Activated naive CD4-positive, alpha-beta T cell treated with anti-CD3 and anti-CD28 coated beads, Interleukin-2, amount 50 U/mL, for 72 hours (primary cell): Measurements from ENCODE around the gene KLHL7. TPM values are rescaled to one million over a fixed set of nuclear protein-coding genes. Genes with fewer than 3 reads are reported as not detected.
"Not testable (repeated sequence)": the region's sequence is repeated elsewhere in the genome, so short reads cannot be mapped to it uniquely, and the experiment has no call there.

Source experiments
- ATAC-seq, 2 donors: fragments of 150-1000 bp; cut with Tn5 transposase; 2 replicates each; pipeline ENCODE4 v1.10.0; 2021; ENCODE audit warnings: mild to moderate bottlenecking in 2 of 2, moderate library complexity in 2 of 2
- DNase-seq, 2 donors: peaks; one replicate each; pipeline ENCODE4 v3.0.0; 2021 to 2022; ENCODE audit warnings: low spot score in 2 of 2
- H3K27ac Mint-ChIP-seq, 2 donors: one replicate each; pipeline ENCODE4 v1.8.0; 2022; ENCODE audit warnings: mild to moderate bottlenecking in 2 of 2, mixed read lengths in 2 of 2
- H3K36me3 Mint-ChIP-seq, 2 donors: one replicate each; pipeline ENCODE4 v1.8.0; 2022; ENCODE audit warnings: mixed read lengths in 2 of 2
- H3K9me3 Mint-ChIP-seq, 2 donors: one replicate each; pipeline ENCODE4 v1.8.0; 2022; ENCODE audit warnings: mixed read lengths in 2 of 2
- total RNA-seq, 2 donors: library from RNA; stranded (reverse); gene quantifications; one replicate each; pipeline ENCODE4 v1.2.3, GENCODE V29; 2022

The KLHL7 gene
- total RNA-seq, 2 donors from 2014 or later: 19.7 to 27.6 TPM

DNA sequence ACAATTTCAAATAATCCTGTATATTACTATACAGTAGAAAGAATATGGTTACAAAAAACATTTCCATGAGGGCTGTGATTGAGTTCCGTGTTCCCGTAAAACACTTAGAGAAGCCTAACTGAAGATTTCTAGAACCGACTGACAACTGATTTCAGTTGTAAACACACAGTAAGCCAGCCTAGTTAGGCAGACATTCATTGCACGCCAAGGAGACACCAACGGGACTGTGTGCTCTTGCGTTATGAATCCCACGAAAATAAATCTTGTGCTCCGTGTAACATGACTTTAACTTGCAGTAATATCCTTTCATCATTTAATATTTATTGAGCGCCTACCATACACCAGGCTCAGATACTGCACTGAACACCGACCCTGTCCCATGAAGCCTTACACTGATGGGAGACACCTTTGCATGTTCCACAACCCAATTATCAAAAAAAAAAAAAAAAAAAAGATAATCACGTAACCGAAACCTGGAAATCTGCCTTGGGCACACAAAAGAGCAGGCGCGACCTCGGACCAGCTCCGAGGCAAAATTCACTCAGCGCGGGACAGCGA is 420 bp upstream of the KLHL7 start:
- Mint-ChIP-seq H3K9me3 (no peaks in the 10 kb centered on the region), H3K36me3 (peaks cover 8 to 13% of the 10 kb centered on the region in 2 donors), H3K27ac (peak overlapping the region; percentile 97 to 98)
- peak; percentile 33 for ATAC-seq
- DNase-seq: no peak

DNA sequence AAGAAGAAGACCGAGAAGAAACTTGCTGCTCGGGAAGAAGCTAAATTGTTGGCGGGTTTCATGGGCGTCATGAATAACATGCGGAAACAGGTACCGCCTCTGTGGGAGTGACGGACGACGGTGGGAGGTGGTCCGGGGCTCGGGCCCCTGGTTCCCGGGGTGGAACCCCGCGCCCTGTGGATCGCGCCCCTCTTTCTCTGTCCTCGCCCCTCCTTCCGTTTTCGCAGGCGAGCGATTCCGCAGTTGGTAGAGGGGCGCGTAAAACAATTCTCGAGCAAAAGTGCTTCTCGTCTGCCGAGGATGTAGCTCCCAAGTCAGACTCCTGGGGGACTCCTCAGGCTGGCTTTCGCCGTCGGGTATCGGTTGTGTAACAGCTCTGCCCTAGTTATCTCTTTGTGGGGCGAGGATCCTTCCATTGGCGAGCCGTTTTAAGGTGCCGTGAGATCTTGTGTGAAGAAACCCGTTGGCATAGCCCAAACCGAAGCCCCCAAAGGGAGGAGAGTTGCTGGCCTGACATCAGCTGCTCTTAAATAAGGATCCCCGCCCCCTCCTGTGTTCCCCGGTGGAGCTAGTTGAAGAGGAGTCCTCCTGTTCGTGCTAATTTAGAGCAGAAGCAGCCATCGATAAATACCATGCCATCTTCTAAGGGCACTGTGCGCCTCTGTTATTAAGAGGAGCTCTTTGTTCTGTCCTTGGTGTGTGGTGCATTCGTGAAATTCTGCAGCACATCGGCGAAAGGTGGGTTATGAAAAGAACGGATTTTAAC is 655 bp downstream of the KLHL7 start:
- H3K36me3 Mint-ChIP-seq: peaks cover 8 to 13% of the 10 kb centered on the region in 2 donors
- peak overlapping the region; percentile 97 to 98 for H3K27ac Mint-ChIP-seq
- DNase-seq (peak in 1 of 2 donors; percentile 48), ATAC-seq (peak; percentile 55 to 56)
- H3K9me3 Mint-ChIP-seq: no peaks in the 10 kb centered on the region

DNA sequence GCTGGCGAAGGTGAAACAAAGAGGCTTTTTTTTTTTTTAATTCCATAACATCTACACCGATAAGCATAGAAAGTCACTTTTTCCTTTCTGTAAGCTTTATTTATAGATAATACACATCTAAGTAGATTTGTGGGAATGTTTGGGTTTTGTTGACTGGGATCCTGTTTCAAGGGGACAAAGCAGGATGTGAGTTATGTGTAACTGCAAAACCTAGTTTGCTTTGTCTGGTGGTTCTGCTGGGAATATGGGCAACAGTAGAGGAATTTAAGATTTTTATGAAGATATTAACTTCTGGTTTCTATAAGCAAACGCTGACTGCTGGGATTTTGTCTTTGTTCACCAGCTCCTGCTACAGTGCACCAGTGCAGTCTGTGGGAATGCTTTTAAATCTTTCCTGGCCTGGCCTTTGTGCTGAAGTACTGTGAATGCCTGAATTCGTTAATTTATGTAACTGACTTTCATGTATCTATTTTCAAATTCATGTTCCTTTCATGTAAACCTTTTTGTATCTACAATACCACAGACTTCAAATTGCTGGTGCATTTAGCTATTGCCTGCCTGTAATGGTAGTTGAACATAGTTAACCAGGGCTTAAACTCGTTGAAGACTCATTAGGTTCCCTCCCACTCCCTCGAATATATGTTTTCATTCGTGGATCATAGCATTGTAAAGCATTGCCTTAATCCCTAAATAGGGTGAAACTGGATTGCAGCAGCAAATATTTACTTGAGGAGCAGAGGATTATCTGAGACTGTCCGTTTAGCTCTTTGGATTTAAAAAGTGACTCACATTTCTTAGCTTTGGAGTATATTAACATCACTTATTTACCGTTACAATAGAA is 1.5 kb downstream of the KLHL7 start:
- ATAC-seq: no peak
- DNase-seq: no peak
- H3K27ac Mint-ChIP-seq: peak overlapping the region; percentile 56 to 98
- H3K36me3 Mint-ChIP-seq: peaks cover 8 to 13% of the 10 kb centered on the region in 2 donors
- H3K9me3 Mint-ChIP-seq: no peaks in the 10 kb centered on the region

DNA sequence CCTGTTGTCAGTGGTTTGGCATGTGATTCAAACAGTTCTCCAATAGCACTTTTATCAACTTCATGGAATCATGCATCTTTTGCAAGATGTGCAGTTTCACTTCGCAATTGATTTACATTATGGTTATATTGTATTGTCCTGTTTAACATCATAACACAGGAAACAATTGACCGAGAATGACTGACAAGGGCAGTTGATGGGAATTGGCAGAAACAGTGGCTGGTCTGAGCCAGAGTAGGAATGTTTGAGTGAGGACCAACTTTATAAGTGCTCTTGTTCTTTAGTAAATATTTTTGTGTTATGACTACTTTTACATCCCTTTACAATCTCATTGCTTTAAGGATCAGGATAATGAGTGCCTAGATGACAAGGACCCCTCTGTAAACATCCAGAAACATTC is 2.2 kb downstream of the KLHL7 start:
- ATAC-seq (no peak), DNase-seq (no peak)
- H3K27ac Mint-ChIP-seq: no peak overlapping the region
- H3K9me3 Mint-ChIP-seq: no peaks in the 10 kb centered on the region
- H3K36me3 Mint-ChIP-seq: peaks cover 7 to 8% of the 10 kb centered on the region in 2 donors

DNA sequence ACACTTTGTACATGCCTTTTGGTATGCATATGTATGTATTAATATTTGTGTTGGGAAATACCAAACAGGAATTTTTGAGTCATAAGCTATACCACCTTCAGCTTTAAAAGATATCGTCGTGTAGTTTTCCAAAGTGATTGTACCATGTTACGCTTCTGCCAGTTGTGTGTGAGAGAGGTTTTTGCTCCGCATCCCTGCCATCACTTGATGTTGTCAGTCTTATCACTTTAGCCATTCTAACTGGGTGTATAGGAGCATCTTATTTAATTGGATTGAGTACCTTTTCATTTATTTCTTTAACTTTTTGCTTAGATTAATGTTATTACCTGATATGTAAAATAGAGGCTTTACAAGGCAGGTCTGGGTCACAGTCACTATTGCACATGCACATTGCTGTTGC is 3.4 kb downstream of the KLHL7 start:
- Mint-ChIP-seq H3K36me3 (peaks cover 6 to 8% of the 10 kb centered on the region in 2 donors), H3K9me3 (no peaks in the 10 kb centered on the region), H3K27ac (no peak overlapping the region)
- no peak for ATAC-seq
- no peak for DNase-seq

DNA sequence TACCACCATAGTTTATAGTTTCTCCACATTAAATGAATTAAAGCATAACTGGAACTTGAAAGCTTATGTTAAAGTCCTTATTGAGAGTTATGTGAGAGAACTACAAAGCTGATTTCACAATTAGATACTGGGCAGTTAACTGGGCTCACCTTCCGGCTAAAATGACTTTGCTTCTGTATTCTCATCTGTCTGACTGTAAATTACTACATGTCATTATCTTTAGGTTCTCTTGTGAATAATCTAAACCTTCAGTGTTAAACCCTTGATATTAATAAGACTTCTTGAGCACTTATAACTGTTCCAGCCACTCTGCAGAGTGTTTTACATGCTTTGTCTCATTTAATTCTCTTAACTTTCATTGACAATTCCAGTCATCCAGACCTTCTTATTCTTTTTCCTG is 3.9 kb downstream of the KLHL7 start:
- Mint-ChIP-seq H3K27ac (no peak overlapping the region), H3K36me3 (peaks cover 6 to 8% of the 10 kb centered on the region in 2 donors), H3K9me3 (no peaks in the 10 kb centered on the region)
- ATAC-seq: no peak
- DNase-seq: no peak

DNA sequence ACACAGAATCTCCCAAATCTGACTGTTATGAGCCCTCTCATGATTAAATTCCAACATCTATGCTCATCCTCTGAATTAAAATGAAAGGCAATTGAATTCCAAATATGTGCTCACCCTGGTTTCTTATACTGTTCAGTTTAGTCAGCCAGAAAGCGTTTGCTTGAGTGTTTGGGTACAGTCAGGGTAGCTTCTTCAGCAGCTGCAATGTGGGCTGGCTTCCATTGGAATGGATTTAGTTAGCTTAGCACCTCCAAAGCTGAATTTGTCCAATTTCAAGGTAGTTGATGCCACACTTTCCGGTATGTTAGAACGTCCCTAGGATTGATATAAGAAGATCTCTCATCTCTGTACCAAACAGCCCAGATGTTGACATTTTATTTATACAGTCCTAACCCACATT is 9.3 kb downstream of the KLHL7 start:
- Mint-ChIP-seq H3K9me3 (no peaks in the 10 kb centered on the region), H3K36me3 (no peaks in the 10 kb centered on the region), H3K27ac (no peak overlapping the region)
- ATAC-seq (no peak), DNase-seq (no peak)

DNA sequence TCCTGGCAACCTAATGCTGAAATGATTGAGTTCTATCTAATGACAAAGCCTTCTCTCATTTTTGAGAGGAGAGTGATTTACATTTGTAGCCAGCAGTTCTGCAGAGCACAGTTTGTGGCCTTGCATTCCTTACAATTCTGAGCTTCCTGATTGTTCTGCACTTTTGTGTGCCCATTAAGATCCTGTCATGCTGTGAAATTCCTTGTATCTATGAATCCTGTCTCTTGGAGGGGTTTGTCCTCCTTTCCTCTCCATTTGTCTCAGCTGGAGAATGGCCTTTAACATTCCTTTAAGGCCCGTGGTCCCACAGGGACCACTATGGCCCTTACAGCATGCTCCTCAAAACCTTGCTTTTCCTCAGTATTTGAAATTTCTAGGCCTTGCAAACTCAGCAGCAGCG is 10.4 kb downstream of the KLHL7 start:
- ATAC-seq (no peak), DNase-seq (no peak)
- H3K27ac Mint-ChIP-seq: no peak overlapping the region
- H3K36me3 Mint-ChIP-seq: no peaks in the 10 kb centered on the region
- no peaks in the 10 kb centered on the region for H3K9me3 Mint-ChIP-seq

DNA sequence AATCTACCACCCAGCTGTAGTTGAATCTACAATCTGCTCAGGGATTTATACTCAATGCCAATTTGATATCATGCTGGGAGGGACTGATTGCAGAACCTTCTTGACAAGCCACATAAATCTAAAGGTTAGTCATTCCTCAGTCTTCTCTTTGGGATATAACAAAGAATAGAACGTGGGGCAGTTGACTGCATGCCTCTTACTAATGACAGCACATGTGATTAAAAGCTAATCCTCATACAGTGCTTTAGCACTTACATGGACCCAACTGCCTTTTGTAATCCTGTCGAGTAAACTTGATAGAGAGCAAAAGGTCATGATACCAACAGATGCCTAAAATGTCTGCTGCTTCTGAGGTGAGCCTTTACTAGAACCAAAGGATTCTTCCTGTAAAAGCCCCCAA is 12.3 kb downstream of the KLHL7 start:
- Mint-ChIP-seq H3K36me3 (no peaks in the 10 kb centered on the region), H3K27ac (no peak overlapping the region), H3K9me3 (no peaks in the 10 kb centered on the region)
- no peak for DNase-seq
- no peak for ATAC-seq

DNA sequence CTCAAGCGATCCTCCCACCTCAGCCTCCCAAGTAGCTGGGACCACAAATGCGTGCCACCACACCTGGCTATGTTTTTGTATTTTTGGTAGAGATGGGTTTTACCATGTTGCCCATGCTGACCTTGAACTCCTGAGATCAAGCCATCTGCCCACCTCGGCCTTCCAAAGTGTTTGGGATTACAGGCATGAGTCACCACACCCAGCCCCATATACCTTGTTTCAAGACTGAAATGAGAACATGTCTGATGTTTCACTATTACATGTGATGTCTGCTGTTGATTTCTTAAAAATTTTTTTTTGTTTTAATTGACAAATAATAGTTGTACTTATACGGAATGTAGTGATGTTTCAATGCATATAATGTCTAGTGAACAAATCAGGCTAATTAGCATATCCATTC is 14.5 kb downstream of the KLHL7 start:
- no peaks in the 10 kb centered on the region for H3K36me3 Mint-ChIP-seq
- no peak for DNase-seq

DNA sequence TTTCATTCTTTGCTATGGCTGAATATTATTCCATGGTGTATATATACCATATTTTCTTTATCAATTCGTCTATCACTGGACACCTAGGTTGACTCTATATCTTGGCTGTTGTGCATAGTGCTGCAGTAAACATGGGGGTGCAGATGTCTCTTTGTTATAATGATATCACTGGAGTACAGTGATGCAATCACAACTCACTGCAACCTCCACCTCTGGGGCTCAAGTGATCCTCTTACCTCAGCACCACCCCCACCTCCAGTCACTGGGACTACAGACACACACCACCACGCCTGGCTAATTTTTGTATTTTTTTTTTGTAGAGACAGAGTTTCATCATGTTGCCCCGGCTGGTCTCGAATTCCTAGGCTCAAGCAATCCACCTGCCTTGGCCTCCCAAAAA is 15.6 kb downstream of the KLHL7 start:
- Mint-ChIP-seq H3K27ac (no peak overlapping the region), H3K36me3 (peaks cover 0 to 3% of the 10 kb centered on the region in 2 donors), H3K9me3 (no peaks in the 10 kb centered on the region)
- DNase-seq: no peak
- no peak for ATAC-seq

More for the DNA sequence above, 14.5 kb downstream of the KLHL7 start:
- peak in 1 of 2 donors; percentile 59 for ATAC-seq
- H3K9me3 Mint-ChIP-seq: no peaks in the 10 kb centered on the region
- H3K27ac Mint-ChIP-seq: no peak overlapping the region

DNA sequence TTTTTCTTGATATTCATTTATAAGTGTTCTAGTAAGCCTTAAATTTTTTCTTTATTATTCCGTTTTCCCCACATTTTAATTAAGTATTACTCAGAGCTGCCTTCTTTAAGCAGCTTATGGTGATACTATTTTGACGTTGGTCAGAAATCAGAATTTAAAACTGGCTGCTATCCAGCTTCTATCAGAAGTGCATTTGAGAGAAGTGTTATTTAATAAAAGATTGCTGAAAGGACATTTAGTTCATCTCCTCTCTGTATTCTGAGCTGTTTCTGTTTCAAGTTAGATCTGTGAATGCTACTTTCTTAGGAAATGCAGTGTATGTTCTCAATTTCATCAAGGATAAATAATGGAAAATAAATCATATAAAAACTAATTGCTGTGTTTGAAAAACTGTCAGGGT is 17.4 kb downstream of the KLHL7 start:
- Mint-ChIP-seq H3K27ac (no peak overlapping the region), H3K36me3 (peaks cover 0 to 9% of the 10 kb centered on the region in 2 donors), H3K9me3 (no peaks in the 10 kb centered on the region)
- ATAC-seq (no peak), DNase-seq (no peak)

DNA sequence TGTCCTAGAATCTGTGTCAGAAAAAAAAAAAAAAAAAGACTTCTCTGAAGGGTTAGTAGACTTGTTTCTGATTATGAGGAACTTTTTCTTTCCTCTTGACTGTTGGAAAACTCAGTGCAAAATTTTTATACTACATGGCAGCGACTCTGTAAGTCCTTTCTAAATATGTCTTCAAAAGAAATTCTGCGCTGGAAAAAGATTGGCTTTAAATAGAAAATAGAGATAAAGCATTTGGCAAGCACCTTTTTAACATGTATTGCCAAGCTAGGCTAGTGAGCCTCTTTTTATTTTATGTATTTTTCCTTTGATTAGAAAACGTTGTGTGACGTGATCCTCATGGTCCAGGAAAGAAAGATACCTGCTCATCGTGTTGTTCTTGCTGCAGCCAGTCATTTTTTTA is 17.9 kb downstream of the KLHL7 start:
- ATAC-seq (no peak), DNase-seq (no peak)
- Mint-ChIP-seq H3K27ac (no peak overlapping the region), H3K36me3 (peaks cover 0 to 12% of the 10 kb centered on the region in 2 donors), H3K9me3 (no peaks in the 10 kb centered on the region)

DNA sequence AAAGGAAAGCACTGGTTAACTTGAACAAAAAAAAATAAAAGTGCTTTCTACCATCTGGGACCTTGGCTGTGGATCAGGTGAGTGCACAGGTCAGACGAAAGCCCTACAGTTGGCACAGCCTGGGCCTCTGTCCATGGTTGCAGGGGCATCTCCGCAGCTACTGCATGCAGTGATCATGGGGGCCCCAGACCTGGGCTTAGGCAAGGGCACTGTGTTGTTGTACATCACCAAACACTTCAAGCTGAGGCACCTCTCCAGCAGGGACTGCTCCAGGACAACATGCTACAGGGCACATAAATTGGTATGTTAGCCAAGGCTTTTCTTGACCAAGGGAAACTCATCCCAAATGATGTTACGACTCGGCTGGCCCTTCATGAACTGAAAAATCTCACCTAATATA is 23.5 kb downstream of the KLHL7 start:
- H3K36me3 Mint-ChIP-seq: peaks cover 0 to 22% of the 10 kb centered on the region in 2 donors
- ATAC-seq (no peak), DNase-seq (no peak)
- H3K27ac Mint-ChIP-seq: no peak overlapping the region
- H3K9me3 Mint-ChIP-seq: peaks cover 0 to 5% of the 10 kb centered on the region in 2 donors

DNA sequence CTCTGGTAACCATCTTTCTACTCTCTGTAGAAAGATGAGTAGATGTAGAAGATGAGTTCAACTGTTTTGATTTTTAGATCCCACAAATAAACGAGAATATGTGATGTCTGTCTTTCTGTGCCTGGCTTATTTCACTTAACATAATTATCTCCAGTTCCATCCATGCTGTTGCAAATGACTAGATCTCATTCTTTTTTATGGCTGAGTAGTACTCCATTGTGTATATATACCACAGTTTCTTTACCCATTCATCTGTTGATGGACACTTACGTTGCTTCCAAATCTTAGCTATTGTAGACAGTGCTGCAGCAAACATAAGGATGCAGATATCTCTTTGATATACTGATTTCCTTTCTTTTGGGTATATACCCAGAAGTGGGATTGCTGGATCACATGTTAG is 26.2 kb downstream of the KLHL7 start:
- DNase-seq, H3K27ac Mint-ChIP-seq, ATAC-seq, H3K9me3 Mint-ChIP-seq: not testable (repeated sequence)
- peaks cover 0 to 16% of the 10 kb centered on the region in 2 donors for H3K36me3 Mint-ChIP-seq

DNA sequence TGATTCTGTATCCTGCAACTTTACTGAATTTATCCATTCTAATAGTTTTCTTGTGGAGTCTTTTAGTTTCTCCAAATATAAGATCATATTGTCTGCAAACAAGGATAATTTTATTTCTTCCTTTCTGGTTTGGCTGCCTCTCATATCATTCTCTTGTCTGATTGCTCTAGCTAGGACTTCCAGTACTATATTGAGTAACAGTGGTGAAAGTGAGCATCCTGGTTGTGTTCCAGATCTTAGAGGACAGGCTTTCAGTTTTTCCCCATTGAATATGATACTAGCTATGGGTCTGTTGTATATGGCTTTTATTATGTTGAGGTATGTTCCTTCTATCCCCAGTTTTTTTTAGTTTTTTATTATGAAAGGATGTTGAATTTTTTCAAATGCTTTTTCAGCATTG is 28.2 kb downstream of the KLHL7 start:
- no peak for DNase-seq
- H3K9me3 Mint-ChIP-seq: peaks cover 0 to 5% of the 10 kb centered on the region in 2 donors

DNA sequence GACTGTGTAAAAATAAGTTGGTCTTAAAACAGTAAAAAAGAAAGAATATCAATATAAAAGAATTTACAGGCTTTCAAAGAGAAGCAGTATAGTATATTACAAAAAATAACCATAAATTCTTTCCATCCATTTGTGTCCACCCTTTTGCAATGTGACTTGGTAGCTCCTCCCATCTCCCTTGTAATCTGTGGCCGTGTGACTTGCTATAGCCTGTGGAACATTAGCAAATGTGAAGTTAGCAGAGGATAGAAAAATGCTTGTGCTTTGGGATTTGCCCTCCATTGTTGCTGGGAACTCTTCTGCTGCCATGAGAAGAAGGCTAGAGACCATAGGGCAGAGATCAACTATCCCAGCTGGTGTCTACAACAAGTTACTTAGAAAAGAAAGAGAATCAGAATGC is 30.2 kb downstream of the KLHL7 start:
- Mint-ChIP-seq H3K9me3 (peaks cover 0 to 5% of the 10 kb centered on the region in 2 donors), H3K36me3 (peaks cover 0 to 5% of the 10 kb centered on the region in 2 donors), H3K27ac (no peak overlapping the region)
- ATAC-seq: no peak
- DNase-seq: no peak

More for the DNA sequence above, 28.2 kb downstream of the KLHL7 start:
- Mint-ChIP-seq H3K27ac (no peak overlapping the region), H3K36me3 (peaks cover 0 to 8% of the 10 kb centered on the region in 2 donors)
- ATAC-seq: no peak
